Left lung (tissue), 10 donors: ENCODE results near the gene ZFPM1. TPM values are rescaled to one million over a fixed set of nuclear protein-coding genes. Genes with fewer than 3 reads are reported as not detected.
A peak's percentile ranks its signal among the peaks of the same experiment; 100 is the strongest.

Experiments
- ATAC-seq: fragments of 200-7000 bp; cut with Tn5 transposase; one replicate; pipeline ENCODE4 v1.9.1; 2020; ENCODE audit warnings: moderate library complexity
- DNase-seq, 4 donors: peaks; one replicate each; pipeline ENCODE4 v3.0.0-alpha.2; 2013 to 2020
- H3K27ac ChIP-seq, 2 donors: fragments of 200-600 bp; sonication (generic) in 1 of 2; one replicate each; pipeline versions ENCODE4 v1.5.0 to v1.8.0; 2020 to 2021
- H3K27me3 ChIP-seq, 2 donors: fragments of 200-600 bp; sonication (generic) in 1 of 2; one replicate each; pipeline versions ENCODE4 v1.5.0 to v1.8.0; 2020 to 2021
- H3K36me3 ChIP-seq, 2 donors: fragments of 200-600 bp; sonication (generic) in 1 of 2; one replicate each; pipeline versions ENCODE4 v1.5.0 to v1.8.0; 2020 to 2021
- H3K4me1 ChIP-seq, 2 donors: fragments of 200-600 bp; one replicate each; pipeline ENCODE4 v1.8.0; 2021
- H3K4me3 ChIP-seq, 2 donors: fragments of 200-600 bp; sonication (generic) in 1 of 2; one replicate each; pipeline versions ENCODE4 v1.5.0 to v1.8.0; 2020 to 2021; ENCODE audit warnings: mild to moderate bottlenecking in 1 of 2
- H3K9me3 ChIP-seq, 2 donors: fragments of 200-600 bp; sonication (generic) in 1 of 2; one replicate each; pipeline versions ENCODE4 v1.5.0 to v1.8.0; 2020 to 2021
- intact Hi-C, 2 donors: fragments of 100-400 bp; cut with DNase I; formaldehyde crosslinking; loops; one replicate each; pipeline versions ENCODE4 v1.11.2 to v1.14.2; 2022
- polyA plus RNA-seq, 6 donors: library from polyadenylated mRNA; unstranded; fragments of 120-200 nt; gene quantifications; one replicate each; pipeline ENCODE4 v1.2.1, GENCODE V29; 2013; ENCODE audit not compliant: insufficient read length in 6 of 6
- total RNA-seq, 2 donors: library from RNA; stranded (reverse); fragmentation: NEBNext Ultra II Directional; extraction: Animal tissue kit (Norgen Biotek cat#: 25700); gene quantifications; one replicate each; pipeline ENCODE4 v1.2.1, GENCODE V29; 2021
- TF ChIP-seq, protein P1 (sequence below), 2 donors: fragments of 200-600 bp; sonication (generic) in 1 of 2; IDR thresholded peaks; one replicate each; pipeline versions ENCODE4 v1.5.0 to v1.8.0; 2021; ENCODE audit warnings: antibody characterized with exemption in 2 of 2
- donor health status: DM: no; HTN: yes; CAD: no.
- donor health status: DM: no; HTN: no; CAD: no.

The ZFPM1 gene
- total and polyA plus RNA-seq, 8 donors = 1.8 to 7.0 (median 3.6) TPM

DNA sequence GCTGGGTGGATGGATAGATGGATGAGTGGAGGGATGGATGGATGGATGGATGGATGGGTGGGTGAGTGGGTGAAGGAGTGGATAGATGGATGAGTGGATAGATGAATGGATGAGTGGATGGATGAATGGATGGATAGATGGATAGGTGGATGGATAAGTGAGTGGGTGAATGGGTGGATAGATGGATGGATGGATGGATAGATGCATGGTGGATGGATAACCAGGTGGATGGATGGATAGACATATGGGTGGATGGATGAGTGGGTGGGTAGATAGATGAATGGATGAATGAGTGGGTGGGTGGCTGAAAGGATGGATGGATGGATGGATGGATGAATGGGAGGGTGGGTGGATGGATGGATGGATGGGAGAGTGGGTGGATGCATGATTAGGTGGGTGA lies 66.2 kb downstream of the ZFPM1 start:
- ATAC-seq = no peak
- TF ChIP-seq, protein P1, sequence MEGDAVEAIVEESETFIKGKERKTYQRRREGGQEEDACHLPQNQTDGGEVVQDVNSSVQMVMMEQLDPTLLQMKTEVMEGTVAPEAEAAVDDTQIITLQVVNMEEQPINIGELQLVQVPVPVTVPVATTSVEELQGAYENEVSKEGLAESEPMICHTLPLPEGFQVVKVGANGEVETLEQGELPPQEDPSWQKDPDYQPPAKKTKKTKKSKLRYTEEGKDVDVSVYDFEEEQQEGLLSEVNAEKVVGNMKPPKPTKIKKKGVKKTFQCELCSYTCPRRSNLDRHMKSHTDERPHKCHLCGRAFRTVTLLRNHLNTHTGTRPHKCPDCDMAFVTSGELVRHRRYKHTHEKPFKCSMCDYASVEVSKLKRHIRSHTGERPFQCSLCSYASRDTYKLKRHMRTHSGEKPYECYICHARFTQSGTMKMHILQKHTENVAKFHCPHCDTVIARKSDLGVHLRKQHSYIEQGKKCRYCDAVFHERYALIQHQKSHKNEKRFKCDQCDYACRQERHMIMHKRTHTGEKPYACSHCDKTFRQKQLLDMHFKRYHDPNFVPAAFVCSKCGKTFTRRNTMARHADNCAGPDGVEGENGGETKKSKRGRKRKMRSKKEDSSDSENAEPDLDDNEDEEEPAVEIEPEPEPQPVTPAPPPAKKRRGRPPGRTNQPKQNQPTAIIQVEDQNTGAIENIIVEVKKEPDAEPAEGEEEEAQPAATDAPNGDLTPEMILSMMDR (IDR thresholded peaks at IDR 0.05) = no peak
- no peak for DNase-seq
- Histone ChIP-seq H3K27ac (no peak overlapping the region), H3K27me3 (peaks cover 7 to 25% of the 10 kb centered on the region in 2 donors), H3K9me3 (no peaks in the 10 kb centered on the region), H3K4me3 (no peak overlapping the region), H3K4me1 (no peaks in the 10 kb centered on the region), H3K36me3 (no peaks in the 10 kb centered on the region)
- intact Hi-C loops = no loop called here

DNA sequence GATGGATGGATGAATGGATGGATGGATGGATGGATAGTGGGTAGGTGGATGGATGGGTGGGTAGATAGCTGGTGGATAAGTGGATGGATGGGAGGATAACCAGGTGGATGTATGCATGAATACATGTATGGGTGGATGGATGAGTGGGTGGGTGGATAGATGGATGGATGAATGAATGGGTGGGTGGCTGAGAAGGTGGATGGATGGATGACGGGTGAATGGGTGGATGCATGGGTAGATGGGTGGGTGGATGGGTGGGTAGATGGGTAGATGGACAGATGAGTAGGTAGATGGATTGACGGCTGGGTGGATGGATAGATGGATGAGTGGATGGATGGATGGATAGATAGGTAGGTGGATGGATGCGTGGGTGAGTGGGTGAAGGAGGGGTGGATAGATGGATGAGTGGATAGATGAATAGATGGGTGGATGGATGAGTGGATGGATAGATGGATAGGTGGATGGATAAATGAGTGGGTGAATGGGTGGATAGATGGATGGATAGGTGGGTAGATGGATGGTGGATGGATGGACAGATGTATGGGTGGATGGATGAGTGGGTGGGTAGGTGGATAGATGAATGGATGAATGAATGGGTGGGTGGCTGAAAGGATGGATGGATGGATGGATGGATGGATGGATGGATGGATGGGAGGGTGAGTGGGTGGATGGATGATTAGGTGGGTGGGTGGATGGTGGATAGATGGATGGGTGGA lies 67.0 kb downstream of the ZFPM1 start:
- Histone ChIP-seq H3K36me3 (no peaks in the 10 kb centered on the region), H3K27me3 (peaks cover 7 to 33% of the 10 kb centered on the region in 2 donors), H3K4me1 (no peaks in the 10 kb centered on the region), H3K27ac (no peak overlapping the region), H3K9me3 (no peaks in the 10 kb centered on the region), H3K4me3 (no peak overlapping the region)
- TF ChIP-seq, protein P1 (IDR thresholded peaks at IDR 0.05) = no peak
- DNase-seq = no peak
- intact Hi-C loops = no loop called here
- no peak for ATAC-seq

DNA sequence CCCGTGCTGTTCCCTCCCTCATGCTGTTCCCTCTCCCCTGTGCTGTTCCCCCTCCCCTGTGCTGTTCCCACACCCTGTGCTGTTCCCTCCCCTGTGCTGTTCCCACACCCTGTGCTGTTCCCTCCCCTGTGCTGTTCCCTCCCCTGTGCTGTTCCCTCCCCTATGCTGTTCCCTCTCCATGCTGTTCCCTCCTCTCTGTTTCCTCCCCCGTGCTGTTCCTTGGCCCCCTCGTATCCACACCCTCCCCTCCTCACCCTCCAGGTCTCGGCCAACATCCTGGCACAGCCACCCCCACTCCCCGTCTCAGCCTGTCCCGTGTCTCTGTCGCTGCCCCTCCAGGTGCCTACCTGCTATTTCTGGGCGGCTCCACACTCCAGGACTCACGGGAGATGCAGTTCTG lies 68.6 kb downstream of the ZFPM1 start:
- DNase-seq (no peak), ATAC-seq (no peak)
- TF ChIP-seq, protein P1 (IDR thresholded peaks at IDR 0.05) = no peak
- Histone ChIP-seq H3K4me1 (no peaks in the 10 kb centered on the region), H3K4me3 (no peak overlapping the region), H3K36me3 (no peaks in the 10 kb centered on the region), H3K27me3 (peaks cover 7 to 42% of the 10 kb centered on the region in 2 donors), H3K9me3 (no peaks in the 10 kb centered on the region), H3K27ac (no peak overlapping the region)
- intact Hi-C loops = no loop called here

- intact Hi-C loops = no loop called here
- no peak overlapping the region for H3K4me3 ChIP-seq
- H3K27ac ChIP-seq = no peak overlapping the region
- TF ChIP-seq, protein P1 (IDR thresholded peaks at IDR 0.05) = no peak
- no peaks in the 10 kb centered on the region for H3K36me3 ChIP-seq
- H3K4me1 ChIP-seq = peaks cover 2 to 4% of the 10 kb centered on the region in 2 donors
- peaks cover 7 to 42% of the 10 kb centered on the region in 2 donors for H3K27me3 ChIP-seq
- ATAC-seq = no peak
- peak in 1 of 4 donors; percentile 51 for DNase-seq
- H3K9me3 ChIP-seq = no peaks in the 10 kb centered on the region
Measured at GRCh38 chr16:88522276-88522949, 69.3 kb downstream of the ZFPM1 start.
